Spleen (tissue), 11 donors: Measurements from ENCODE around the gene ADCK2. TPM values are rescaled to one million over a fixed set of nuclear protein-coding genes. Genes with fewer than 3 reads are reported as not detected.
"Not testable (repeated sequence)": the region's sequence is repeated elsewhere in the genome, so short reads cannot be mapped to it uniquely, and the experiment has no call there.

Source experiments
- DNase-seq: peaks from one replicate; pipeline ENCODE4 v3.0.0-alpha.2; 2020
- H3K27ac ChIP-seq, 8 donors: fragments of 200-600 bp; sonication (generic) in 7 of 8; 1 replicate in 4 of 8; 2 replicates in 4 of 8; pipeline versions ENCODE4 v1.5.0 to v1.8.0; 2016 to 2021; ENCODE audit warnings: inconsistent platforms in 4 of 8, mild to moderate bottlenecking in 4 of 8, moderate library complexity in 1 of 8
- H3K27me3 ChIP-seq, 7 donors: fragments of 200-600 bp; sonication (generic) in 6 of 7; replicated peaks in 1 of 7; 1 replicate in 4 of 7; 2 replicates in 3 of 7; pipeline versions ENCODE4 v1.5.0 to v1.8.0; 2016 to 2021; ENCODE audit warnings: inconsistent platforms in 3 of 7, mild to moderate bottlenecking in 1 of 7
- H3K36me3 ChIP-seq, 6 donors: fragments of 200-600 bp; sonication (generic) in 5 of 6; 1 replicate in 4 of 6; 2 replicates in 2 of 6; pipeline versions ENCODE4 v1.5.0 to v1.8.0; 2016 to 2021; ENCODE audit warnings: inconsistent platforms in 2 of 6
- H3K4me1 ChIP-seq, 6 donors: fragments of 200-600 bp; sonication (generic) in 5 of 6; 1 replicate in 3 of 6; 2 replicates in 3 of 6; pipeline versions ENCODE4 v1.5.0 to v1.8.0; 2016 to 2021; ENCODE audit warnings: inconsistent platforms in 3 of 6
- H3K4me3 ChIP-seq, 8 donors: fragments of 200-600 bp; sonication (generic) in 7 of 8; 1 replicate in 4 of 8; 2 replicates in 4 of 8; pipeline versions ENCODE4 v1.5.0 to v1.8.0; 2016 to 2021; ENCODE audit warnings: inconsistent platforms in 4 of 8, mild to moderate bottlenecking in 4 of 8, moderate library complexity in 2 of 8
- H3K9me3 ChIP-seq, 8 donors: fragments of 200-600 bp; sonication (generic) in 7 of 8; 1 replicate in 4 of 8; 2 replicates in 4 of 8; pipeline versions ENCODE4 v1.5.0 to v1.8.0; 2016 to 2021; ENCODE audit warnings: inconsistent platforms in 4 of 8
- CTCF ChIP-seq, 11 experiments: fragments of 200-600 bp in 7 of 11; fragments of 450-650 bp in 4 of 11; sonication (generic) in 4 of 11; IDR thresholded peaks in 8 of 11; conservative IDR thresholded peaks in 3 of 11; 1 replicate in 7 of 11; 2 replicates in 4 of 11; pipeline versions ENCODE4 v1.4.0 to v1.8.0; 2016 to 2021; ENCODE audit warnings: antibody characterized with exemption in 11 of 11, inconsistent platforms in 4 of 11, mild to moderate bottlenecking in 1 of 11
- POLR2A ChIP-seq, 3 donors: fragments of 450-650 bp; IDR thresholded peaks; one replicate each; pipeline ENCODE4 v1.5.1; 2017; ENCODE audit warnings: antibody characterized with exemption in 3 of 3, mild to moderate bottlenecking in 1 of 3
- POLR2AphosphoS5 ChIP-seq, 3 donors: sonication (generic); formaldehyde crosslinking; IDR thresholded peaks; one replicate each; pipeline ENCODE4 v1.5.1; 2017; ENCODE audit warnings: antibody characterized with exemption in 3 of 3
- WGBS, 5 donors: extraction: QIAGEN DNeasy Blood & Tissue Kit in 3 of 5; methylation state at CpG; one replicate each; pipeline versions ENCODE4 v1.1.5 to v1.1.7; 2013 to 2018; 5-methylcytosine and 5-hydroxymethylcytosine counted together
- intact Hi-C: fragments of 100-400 bp; cut with DNase I; formaldehyde crosslinking; loops from one replicate; pipeline ENCODE4 v1.15.0; 2023; ENCODE audit warnings: low total_unique reads
- polyA plus RNA-seq, 3 donors: library from polyadenylated mRNA; stranded (reverse); fragments of 200-250 nt; gene quantifications; one replicate each; pipeline ENCODE4 v1.2.1, GENCODE V29; 2013
- total RNA-seq, 7 donors: library from RNA; depleted of rRNA in 3 of 7; stranded (reverse); fragments of >200 nt in 3 of 7; fragmentation: NEBNext Ultra II Directional in 4 of 7; extraction: Animal tissue kit (Norgen Biotek cat#: 25700) in 4 of 7; gene quantifications; one replicate each; pipeline versions ENCODE4 v1.1.0 to v1.2.1, GENCODE V29; 2016 to 2021
- donor health status: healthy with polysubstance abuse.
- donor health status: DM: no; HTN: no; CAD: no; lungs with moderate emphysema.
- donor health status: DM: no; HTN: no; CAD: no.
- donor health status: Bipolar disorder and iron deficiency.
- donor health status: healthy.
- donor health status: DM: no; HTN: no; CAD: no.
- donor health status: DM: yes; HTN: yes; CAD: no.

ADCK2 gene
- total and polyA plus RNA-seq, 10 donors = 10.6 to 25.2 (median 18.5) TPM

- H3K27me3 ChIP-seq = no peaks in the 10 kb centered on the region
- H3K27ac ChIP-seq = no peak overlapping the region
- DNase-seq = peak; percentile 33
- TF ChIP-seq POLR2AphosphoS5 (IDR thresholded peaks at IDR 0.05) (no peak), POLR2A (IDR thresholded peaks at IDR 0.05) (no peak), CTCF (IDR thresholded peaks at IDR 0.05 in 8 of 11, conservative IDR thresholded peaks at IDR 0.05 in 3 of 11) (no peak)
- intact Hi-C loops = no loop called here
- H3K36me3 ChIP-seq = no peaks in the 10 kb centered on the region
- peaks cover 10 to 32% (median 24%) of the 10 kb centered on the region in 6 donors for H3K4me1 ChIP-seq
- 83 to 92% (median 86%) methylated on average over 9 of the region's 9 CpGs for WGBS, 5 donors
- H3K4me3 ChIP-seq = no peak overlapping the region
- H3K9me3 ChIP-seq = no peaks in the 10 kb centered on the region
Measured at GRCh38 chr7:140657891-140658290, 14.9 kb upstream of the ADCK2 start.

DNA sequence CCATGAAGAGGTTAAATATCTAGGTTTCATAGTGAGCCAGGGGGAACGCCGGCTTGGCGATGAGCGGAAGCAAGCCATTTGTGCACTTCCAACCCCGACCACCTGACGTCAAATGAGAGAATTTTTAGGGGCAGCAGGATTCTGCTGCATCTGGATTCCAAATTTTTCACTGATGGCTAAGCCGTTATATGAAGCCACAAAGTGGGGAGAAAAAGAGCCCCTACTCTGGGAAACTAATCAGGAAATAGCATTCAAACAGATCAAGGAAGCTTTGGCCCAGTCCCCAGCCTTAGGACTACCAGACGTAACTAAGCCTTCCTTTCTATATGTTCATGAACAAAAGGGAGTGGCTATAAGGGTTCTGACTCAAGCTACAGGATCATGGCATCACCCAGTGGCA, 12.9 kb upstream of the ADCK2 start:
- Histone ChIP-seq H3K4me3 (no peak overlapping the region), H3K27me3 (no peaks in the 10 kb centered on the region), H3K4me1 (peaks cover 6 to 25% (median 18%) of the 10 kb centered on the region in 6 donors), H3K36me3 (no peaks in the 10 kb centered on the region), H3K27ac (no peak overlapping the region), H3K9me3 (no peaks in the 10 kb centered on the region)
- 55 to 79% (median 69%) methylated on average over 8 of the region's 8 CpGs for WGBS, 5 donors
- no peak for TF ChIP-seq CTCF (IDR thresholded peaks at IDR 0.05 in 8 of 11, conservative IDR thresholded peaks at IDR 0.05 in 3 of 11)
- no peak for TF ChIP-seq POLR2A (IDR thresholded peaks at IDR 0.05)
- TF ChIP-seq POLR2AphosphoS5 (IDR thresholded peaks at IDR 0.05) = no peak
- intact Hi-C loops = no loop called here
- no peak for DNase-seq

DNA sequence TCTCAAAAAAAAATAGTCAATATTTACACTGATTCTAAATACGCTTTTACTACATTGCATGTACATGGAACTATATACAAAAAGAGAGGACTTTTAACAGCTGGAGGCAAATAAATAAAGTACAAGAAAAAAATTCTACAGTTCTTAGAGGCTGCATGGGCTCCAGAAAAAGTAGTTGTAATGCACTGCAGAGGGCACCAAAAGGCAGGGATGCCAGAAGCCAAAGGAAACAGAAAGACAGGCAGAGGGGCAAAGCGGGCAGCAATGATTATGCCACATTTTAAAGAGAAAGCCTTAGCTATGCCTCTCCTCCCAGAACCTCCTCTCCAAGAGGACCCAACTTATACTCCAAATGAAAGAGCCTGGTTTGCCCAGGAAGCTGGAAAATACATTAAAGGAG, 11.6 kb upstream of the ADCK2 start:
- Histone ChIP-seq H3K4me1 (peaks cover 6 to 18% (median 14%) of the 10 kb centered on the region in 6 donors), H3K27ac (no peak overlapping the region), H3K36me3 (no peaks in the 10 kb centered on the region), H3K4me3 (no peak overlapping the region), H3K9me3 (no peaks in the 10 kb centered on the region), H3K27me3 (no peaks in the 10 kb centered on the region)
- no peak for TF ChIP-seq CTCF (IDR thresholded peaks at IDR 0.05 in 8 of 11, conservative IDR thresholded peaks at IDR 0.05 in 3 of 11)
- TF ChIP-seq POLR2AphosphoS5 (IDR thresholded peaks at IDR 0.05) = no peak
- no peak for TF ChIP-seq POLR2A (IDR thresholded peaks at IDR 0.05)
- no peak for DNase-seq
- 65 to 76% (median 68%) methylated on average over 2 of the region's 2 CpGs for WGBS, 5 donors
- intact Hi-C loops = no loop called here

GRCh38 chr7:140662938-140663337, 9.8 kb upstream of the ADCK2 start:
- H3K4me1 ChIP-seq, intact Hi-C loops, H3K36me3 ChIP-seq, H3K27ac ChIP-seq, H3K4me3 ChIP-seq, DNase-seq, H3K9me3 ChIP-seq, H3K27me3 ChIP-seq: not testable (repeated sequence)
- WGBS, 5 donors = 53 to 84% (median 77%) methylated on average over 1 to 2 of the region's 2 CpGs

- Histone ChIP-seq H3K36me3 (no peaks in the 10 kb centered on the region), H3K4me3 (no peak overlapping the region), H3K27ac (no peak overlapping the region), H3K9me3 (no peaks in the 10 kb centered on the region), H3K27me3 (no peaks in the 10 kb centered on the region), H3K4me1 (peaks cover 0 to 8% (median 7%) of the 10 kb centered on the region in 6 donors)
- WGBS, 5 donors = 54 to 83% (median 76%) methylated on average over 1 of the region's 1 CpG
- intact Hi-C loops = no loop called here
- DNase-seq = no peak
- TF ChIP-seq POLR2A (IDR thresholded peaks at IDR 0.05) (no peak), POLR2AphosphoS5 (IDR thresholded peaks at IDR 0.05) (no peak), CTCF (IDR thresholded peaks at IDR 0.05 in 8 of 11, conservative IDR thresholded peaks at IDR 0.05 in 3 of 11) (no peak)
Measured at GRCh38 chr7:140667476-140667875, 5.3 kb upstream of the ADCK2 start.
